Ovary (tissue), 9 donors: ENCODE results near the gene COPS2. TPM values are rescaled to one million over a fixed set of nuclear protein-coding genes. Genes with fewer than 3 reads are reported as not detected.

Experiments used
- DNase-seq, 5 donors: peaks; one replicate each; pipeline ENCODE4 v3.0.0-alpha.2; 2019 to 2020
- H3K27ac ChIP-seq, 2 donors: fragments of 200-600 bp; one replicate each; pipeline versions ENCODE4 v1.5.1 to v1.8.0; 2019 to 2022
- H3K27me3 ChIP-seq: fragments of 200-600 bp; one replicate; pipeline ENCODE4 v1.8.0; 2022
- H3K36me3 ChIP-seq: fragments of 200-600 bp; sonication (generic); one replicate; pipeline ENCODE4 v1.5.1; 2019
- H3K4me1 ChIP-seq: one replicate; pipeline ENCODE4 v1.8.1; 2013; ENCODE audit warnings: mild to moderate bottlenecking, moderate library complexity; ENCODE audit not compliant: insufficient read depth
- H3K4me3 ChIP-seq: fragments of 200-600 bp; sonication (generic); one replicate; pipeline ENCODE4 v1.5.1; 2017
- H3K9me3 ChIP-seq, 2 donors: fragments of 200-600 bp in 1 of 2; sonication (generic) in 1 of 2; one replicate each; pipeline versions ENCODE4 v1.5.1 to v1.8.1; 2013 to 2019; ENCODE audit warnings: mild to moderate bottlenecking in 1 of 2, moderate library complexity in 1 of 2
- EP300 ChIP-seq: sonication (generic); formaldehyde crosslinking; IDR thresholded peaks from one replicate; pipeline ENCODE4 v1.6.1; 2017; ENCODE audit warnings: antibody characterized with exemption
- POLR2A ChIP-seq: fragments of 450-650 bp; IDR thresholded peaks from one replicate; pipeline ENCODE4 v1.6.1; 2017; ENCODE audit warnings: antibody characterized with exemption, mild to moderate bottlenecking, moderate library complexity
- WGBS, 3 donors: extraction: QIAGEN DNeasy Blood & Tissue Kit in 1 of 3; methylation state at CpG; one replicate each; pipeline versions ENCODE4 v1.1.5 to v1.1.7; 2013 to 2017; 5-methylcytosine and 5-hydroxymethylcytosine counted together
- intact Hi-C, 4 donors: fragments of 100-400 bp; cut with DNase I; formaldehyde crosslinking; loops; one replicate each; pipeline versions ENCODE4 v1.11.0 to v1.15.1; 2022 to 2023
- polyA plus RNA-seq, 2 donors: library from polyadenylated mRNA; stranded (reverse); fragments of 200-250 nt in 1 of 2; fragments of 350-450 nt in 1 of 2; fragmentation: Illumina TruSeq in 1 of 2; extraction: RNeasy Lipid Tissue Mini Kit (QIAGEN cat#74804) in 1 of 2; gene quantifications; one replicate each; pipeline ENCODE4 v1.2.3, GENCODE V29; 2013 to 2014
- total RNA-seq, 7 donors: library from RNA; depleted of rRNA in 2 of 7; stranded (reverse); fragments of >200 nt in 2 of 7; fragmentation: NEBNext Ultra II Directional in 3 of 7; extraction: Animal tissue kit (Norgen Biotek cat#: 25700) in 3 of 7; gene quantifications; one replicate each; pipeline versions ENCODE4 v1.1.0 to v1.2.4, GENCODE V29; 2016 to 2023
- TF ChIP-seq, protein P1 (sequence below), 3 donors: fragments of 450-650 bp in 2 of 3; fragments of 200-600 bp in 1 of 3; IDR thresholded peaks; one replicate each; pipeline versions ENCODE4 v1.5.1 to v1.8.0; 2016 to 2022; ENCODE audit warnings: antibody characterized with exemption in 3 of 3, mild to moderate bottlenecking in 1 of 3
- donor health status: DM: no; HTN: no; CAD: no; lungs with moderate emphysema.
- donor health status: DM: no; HTN: no; CAD: no.
- donor health status: Bipolar disorder and iron deficiency.
- donor health status: DM: yes; HTN: yes; CAD: no.
- donor health status: DM: no; HTN: no; CAD: no.
- donor health status: DM: yes; HTN: yes; CAD: no.

The COPS2 gene
- total and polyA plus RNA-seq, 9 donors: 44.2 to 95.4 (median 80.0) TPM

DNA sequence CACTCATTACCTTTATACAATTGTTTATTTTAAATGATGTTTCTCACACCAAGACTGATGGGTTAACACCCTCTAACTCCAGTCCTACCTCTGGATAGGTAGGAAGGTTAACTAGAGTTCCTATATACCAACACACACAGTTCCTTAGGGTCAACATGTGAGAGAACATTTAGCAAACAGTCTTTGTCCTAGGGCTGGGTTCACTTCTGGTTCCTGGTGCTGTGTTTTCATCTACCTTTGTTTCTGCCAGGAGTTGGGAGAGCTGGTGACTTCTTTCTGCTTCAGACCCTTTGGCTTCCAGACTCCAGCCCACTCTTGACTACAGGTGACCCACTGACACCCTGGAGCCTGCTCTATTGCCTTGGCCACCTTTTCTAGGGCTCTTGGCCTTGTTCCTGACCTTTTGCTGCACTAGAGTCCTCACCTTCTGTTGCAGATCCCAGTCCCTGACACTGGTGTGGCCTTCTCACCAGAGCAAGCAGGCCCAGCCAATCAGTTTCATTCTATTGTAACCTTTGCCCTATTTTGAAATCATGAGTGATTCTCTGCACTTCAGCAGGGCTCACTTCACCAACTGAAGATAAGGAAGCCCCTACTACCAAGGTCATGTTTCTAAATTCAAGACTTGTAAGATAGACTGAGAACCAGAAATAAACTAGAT is 59.2 kb downstream of the COPS2 start:
- intact Hi-C loops: no loop called here
- Histone ChIP-seq H3K27ac (no peak overlapping the region), H3K36me3 (no peaks in the 10 kb centered on the region), H3K4me1 (no peaks in the 10 kb centered on the region), H3K27me3 (no peaks in the 10 kb centered on the region), H3K4me3 (no peak overlapping the region), H3K9me3 (no peaks in the 10 kb centered on the region)
- TF ChIP-seq EP300: no peak
- TF ChIP-seq, protein P1, sequence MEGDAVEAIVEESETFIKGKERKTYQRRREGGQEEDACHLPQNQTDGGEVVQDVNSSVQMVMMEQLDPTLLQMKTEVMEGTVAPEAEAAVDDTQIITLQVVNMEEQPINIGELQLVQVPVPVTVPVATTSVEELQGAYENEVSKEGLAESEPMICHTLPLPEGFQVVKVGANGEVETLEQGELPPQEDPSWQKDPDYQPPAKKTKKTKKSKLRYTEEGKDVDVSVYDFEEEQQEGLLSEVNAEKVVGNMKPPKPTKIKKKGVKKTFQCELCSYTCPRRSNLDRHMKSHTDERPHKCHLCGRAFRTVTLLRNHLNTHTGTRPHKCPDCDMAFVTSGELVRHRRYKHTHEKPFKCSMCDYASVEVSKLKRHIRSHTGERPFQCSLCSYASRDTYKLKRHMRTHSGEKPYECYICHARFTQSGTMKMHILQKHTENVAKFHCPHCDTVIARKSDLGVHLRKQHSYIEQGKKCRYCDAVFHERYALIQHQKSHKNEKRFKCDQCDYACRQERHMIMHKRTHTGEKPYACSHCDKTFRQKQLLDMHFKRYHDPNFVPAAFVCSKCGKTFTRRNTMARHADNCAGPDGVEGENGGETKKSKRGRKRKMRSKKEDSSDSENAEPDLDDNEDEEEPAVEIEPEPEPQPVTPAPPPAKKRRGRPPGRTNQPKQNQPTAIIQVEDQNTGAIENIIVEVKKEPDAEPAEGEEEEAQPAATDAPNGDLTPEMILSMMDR (IDR thresholded peaks at IDR 0.05): no peak
- DNase-seq: no peak

- no peaks in the 10 kb centered on the region for H3K9me3 ChIP-seq
- TF ChIP-seq EP300: no peak
- TF ChIP-seq, protein P1 (IDR thresholded peaks at IDR 0.05): no peak
- TF ChIP-seq POLR2A: no peak
- no peaks in the 10 kb centered on the region for H3K4me1 ChIP-seq
- 11 to 25% (median 16%) methylated on average over 1 of the region's 1 CpG for WGBS, 3 donors
- no peaks in the 10 kb centered on the region for H3K36me3 ChIP-seq
- DNase-seq: no peak
- intact Hi-C loops: no loop called here
- no peaks in the 10 kb centered on the region for H3K27me3 ChIP-seq
- no peak overlapping the region for H3K4me3 ChIP-seq
- no peak overlapping the region for H3K27ac ChIP-seq
These were observed 60.5 kb downstream of the COPS2 start for GRCh38 chr15:49094923-49095322.

- whole genome bisulfite sequencing, 3 donors: 68 to 70% (median 69%) methylated on average over 4 of the region's 4 CpGs
- TF ChIP-seq POLR2A: no peak
- no peak for TF ChIP-seq EP300
- TF ChIP-seq, protein P1 (IDR thresholded peaks at IDR 0.05): no peak
- no peaks in the 10 kb centered on the region for H3K4me1 ChIP-seq
- H3K4me3 ChIP-seq: no peak overlapping the region
- H3K27me3 ChIP-seq: no peaks in the 10 kb centered on the region
- no peaks in the 10 kb centered on the region for H3K36me3 ChIP-seq
- peak overlapping the region in 1 of 2 donors; percentile 15 for H3K27ac ChIP-seq
- no peaks in the 10 kb centered on the region for H3K9me3 ChIP-seq
- no peak for DNase-seq
- intact Hi-C loops: no loop called here
These were observed 61.9 kb downstream of the COPS2 start for GRCh38 chr15:49093252-49094105.

DNA sequence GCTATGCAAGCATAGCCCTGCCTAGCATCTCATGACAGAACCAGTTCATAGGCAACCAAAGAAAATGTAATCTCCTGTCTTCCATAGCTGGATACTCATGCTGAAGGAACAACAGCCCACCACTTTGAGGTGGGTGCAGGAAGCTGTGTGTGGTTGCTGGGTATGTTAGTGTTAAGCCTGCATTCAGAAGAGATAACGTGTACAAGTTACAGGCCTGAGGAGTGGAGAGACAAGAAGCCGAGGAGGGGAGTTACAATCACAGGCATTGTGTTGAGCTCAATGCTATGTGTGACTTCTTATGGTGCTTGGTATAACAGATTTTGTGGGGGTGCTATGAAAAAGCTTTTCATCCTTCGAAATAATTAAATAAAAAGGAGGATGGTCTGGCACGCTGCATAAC is 66.4 kb downstream of the COPS2 start:
- no peaks in the 10 kb centered on the region for H3K36me3 ChIP-seq
- H3K4me1 ChIP-seq: no peaks in the 10 kb centered on the region
- TF ChIP-seq EP300 (no peak), POLR2A (no peak)
- TF ChIP-seq, protein P1 (IDR thresholded peaks at IDR 0.05): no peak
- 72 to 87% (median 74%) methylated on average over 4 of the region's 4 CpGs for WGBS, 3 donors
- H3K9me3 ChIP-seq: no peaks in the 10 kb centered on the region
- no peak for DNase-seq
- H3K27ac ChIP-seq: no peak overlapping the region
- no peak overlapping the region for H3K4me3 ChIP-seq
- H3K27me3 ChIP-seq: no peaks in the 10 kb centered on the region
- intact Hi-C loops: no loop called here
